ENCODE data around the gene RUFY2.
A peak's percentile ranks its signal among the peaks of the same experiment; 100 is the strongest.
"Not testable (repeated sequence)": the region's sequence is repeated elsewhere in the genome, so short reads cannot be mapped to it uniquely, and the experiment has no call there.

The RUFY2 gene, protein sequence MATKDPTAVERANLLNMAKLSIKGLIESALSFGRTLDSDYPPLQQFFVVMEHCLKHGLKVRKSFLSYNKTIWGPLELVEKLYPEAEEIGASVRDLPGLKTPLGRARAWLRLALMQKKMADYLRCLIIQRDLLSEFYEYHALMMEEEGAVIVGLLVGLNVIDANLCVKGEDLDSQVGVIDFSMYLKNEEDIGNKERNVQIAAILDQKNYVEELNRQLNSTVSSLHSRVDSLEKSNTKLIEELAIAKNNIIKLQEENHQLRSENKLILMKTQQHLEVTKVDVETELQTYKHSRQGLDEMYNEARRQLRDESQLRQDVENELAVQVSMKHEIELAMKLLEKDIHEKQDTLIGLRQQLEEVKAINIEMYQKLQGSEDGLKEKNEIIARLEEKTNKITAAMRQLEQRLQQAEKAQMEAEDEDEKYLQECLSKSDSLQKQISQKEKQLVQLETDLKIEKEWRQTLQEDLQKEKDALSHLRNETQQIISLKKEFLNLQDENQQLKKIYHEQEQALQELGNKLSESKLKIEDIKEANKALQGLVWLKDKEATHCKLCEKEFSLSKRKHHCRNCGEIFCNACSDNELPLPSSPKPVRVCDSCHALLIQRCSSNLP

DNA sequence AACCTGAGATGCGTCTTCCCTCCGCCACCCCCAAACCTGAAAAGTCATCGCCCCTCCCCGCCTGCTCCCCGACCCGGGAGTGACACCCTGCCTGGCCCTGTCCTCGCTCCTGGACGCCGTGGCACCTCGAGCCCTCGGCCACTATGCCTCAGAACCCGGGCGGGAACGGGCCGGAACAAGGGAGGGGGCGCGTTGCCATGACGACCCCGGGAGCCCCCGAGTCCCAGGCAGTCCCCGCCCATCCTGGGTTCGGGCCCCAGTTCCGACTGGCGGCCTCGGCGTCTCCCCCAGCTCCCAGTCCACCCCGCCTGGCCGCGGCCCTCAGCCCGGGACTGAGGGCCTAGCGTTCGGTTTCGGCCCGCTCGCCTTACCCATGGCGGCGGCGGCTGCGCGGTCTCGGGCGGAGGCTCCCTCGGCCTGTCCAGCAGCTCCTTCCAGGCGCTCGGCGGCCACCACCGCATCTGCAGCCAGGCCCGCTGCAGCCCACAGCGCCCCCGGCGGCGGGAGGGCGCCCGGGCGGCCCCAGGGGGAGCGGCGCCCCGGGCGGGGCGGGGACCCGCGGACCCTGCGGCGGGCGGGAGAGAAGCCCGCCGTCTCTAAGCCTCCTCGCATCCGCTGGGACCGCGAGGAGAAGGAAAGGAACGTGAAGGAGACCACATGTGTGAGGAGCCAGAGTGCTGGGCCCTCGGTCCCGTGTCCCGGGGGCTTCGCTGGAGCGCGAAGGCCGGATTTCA is at the start of gene RUFY2:
Gene RUFY2, minus strand, starts transcription at position 463 of the 734 bp plus-strand sequence. Its CDS starts 88 bp downstream, at position 375.
- DNase-seq, result peak; percentile 78

DNA sequence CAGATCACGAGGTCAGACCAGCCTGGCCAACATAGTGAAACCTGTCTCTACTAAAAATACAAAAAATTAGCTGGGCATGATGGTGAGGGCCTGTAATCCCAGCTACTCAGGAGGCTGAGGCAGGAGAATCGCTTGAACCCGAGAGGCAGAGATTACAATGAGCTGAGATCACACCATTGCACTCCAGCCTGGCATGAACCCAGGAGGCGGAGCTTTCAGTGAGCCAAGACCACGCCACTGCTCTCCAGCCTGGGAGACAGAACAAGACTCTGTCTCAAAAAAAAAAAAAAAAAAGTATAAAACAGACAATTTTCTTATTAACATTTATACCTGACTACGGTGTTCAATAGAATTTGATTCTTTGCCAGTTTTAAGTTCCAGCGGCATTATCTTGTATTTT is 42.6 kb upstream of the RUFY2 start:
- not testable (repeated sequence) for DNase-seq

DNA sequence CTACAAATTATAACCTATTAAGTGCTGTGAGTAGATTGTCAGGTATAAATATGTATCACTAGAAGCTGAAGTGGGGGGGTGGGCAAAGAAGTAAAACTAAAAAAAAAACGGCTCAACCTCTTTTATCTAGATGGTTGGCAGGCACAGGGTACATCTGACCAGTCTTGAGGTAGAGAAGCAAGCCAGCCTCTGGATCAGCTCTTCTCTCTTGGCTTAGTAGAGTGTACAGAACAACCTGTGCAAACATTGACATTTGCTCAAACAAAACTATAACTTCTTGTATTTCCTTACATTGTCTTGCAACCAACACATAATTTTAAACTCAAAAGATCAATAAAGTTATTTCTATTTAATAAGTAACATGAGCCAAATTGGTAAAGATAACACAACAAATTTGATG is 39.1 kb upstream of the RUFY2 start:
- DNase-seq, result no peak

DNA sequence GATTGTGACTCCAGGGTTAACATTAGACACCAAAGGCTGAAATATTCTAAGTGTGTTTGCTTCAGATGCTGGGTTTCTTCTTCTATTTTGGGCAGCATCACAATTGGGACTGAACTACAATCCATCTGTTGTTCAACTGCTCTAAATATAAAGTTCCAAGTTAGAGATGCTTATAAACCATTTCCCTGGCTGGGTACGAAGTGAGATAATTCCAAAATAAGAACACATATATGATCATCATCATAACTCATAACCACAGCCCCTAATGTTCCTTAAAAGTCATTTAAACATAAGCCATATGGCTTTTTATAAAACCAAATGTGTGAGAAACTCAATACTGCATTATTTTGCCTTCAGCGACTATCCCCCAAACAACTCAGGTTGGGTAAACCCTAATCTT is 35.9 kb upstream of the RUFY2 start:
- no peak for DNase-seq

DNA sequence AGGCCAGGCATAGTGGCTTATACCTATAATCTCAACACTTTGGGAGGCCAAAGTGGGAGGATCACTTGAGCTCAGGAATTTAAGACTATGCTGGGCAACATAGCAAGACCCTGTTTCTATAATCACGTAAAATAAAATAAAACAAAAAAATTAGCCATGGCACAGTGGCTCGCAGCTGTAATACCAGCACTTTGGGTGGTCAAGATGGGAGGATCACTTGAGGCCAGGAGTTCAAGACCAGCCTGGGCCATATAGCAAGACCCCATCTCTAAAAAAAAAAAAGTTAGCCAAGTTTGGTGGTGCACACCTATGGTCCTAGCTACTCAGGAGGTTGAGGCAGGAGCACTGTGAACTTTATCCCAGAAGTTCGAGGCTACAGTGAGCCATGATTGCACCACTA is 33.8 kb upstream of the RUFY2 start:
- DNase-seq, result no peak

DNA sequence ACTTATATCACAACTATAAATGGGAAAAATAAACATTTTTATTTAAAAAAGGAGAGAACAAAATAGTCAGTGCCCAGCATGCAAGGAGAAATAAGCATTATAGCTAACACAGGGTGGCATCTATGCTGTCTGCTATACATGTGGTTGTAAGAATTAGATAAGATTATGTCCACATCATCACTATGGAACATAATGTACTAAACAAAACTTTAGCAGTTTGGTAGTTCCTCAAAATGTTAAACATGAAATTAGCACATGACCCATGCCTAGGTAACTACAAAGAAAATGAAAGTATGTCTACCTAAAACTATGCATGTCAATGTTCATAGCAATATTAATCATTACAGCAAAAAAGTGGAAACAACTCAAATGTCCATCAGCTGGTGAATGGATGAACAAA is 28.7 kb upstream of the RUFY2 start:
- no peak for DNase-seq

DNA sequence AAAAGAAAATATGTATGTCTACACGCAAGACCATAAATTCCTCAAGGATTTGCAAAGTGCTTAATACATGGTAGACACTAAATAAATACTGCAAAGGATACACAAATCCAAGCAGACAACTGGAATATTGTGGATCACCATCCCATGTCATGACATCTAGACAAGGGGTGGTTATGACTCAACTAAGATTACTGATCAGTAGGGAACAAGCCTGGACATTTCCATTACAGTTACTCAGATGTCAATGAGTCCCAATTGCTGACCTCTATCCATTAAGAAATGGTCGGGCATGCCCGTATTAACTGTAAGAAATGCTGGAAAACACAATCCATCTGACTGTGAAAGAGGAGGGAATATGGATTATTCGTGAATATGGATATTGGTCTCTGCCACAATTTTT is 27.6 kb upstream of the RUFY2 start:
- no peak for DNase-seq

DNA sequence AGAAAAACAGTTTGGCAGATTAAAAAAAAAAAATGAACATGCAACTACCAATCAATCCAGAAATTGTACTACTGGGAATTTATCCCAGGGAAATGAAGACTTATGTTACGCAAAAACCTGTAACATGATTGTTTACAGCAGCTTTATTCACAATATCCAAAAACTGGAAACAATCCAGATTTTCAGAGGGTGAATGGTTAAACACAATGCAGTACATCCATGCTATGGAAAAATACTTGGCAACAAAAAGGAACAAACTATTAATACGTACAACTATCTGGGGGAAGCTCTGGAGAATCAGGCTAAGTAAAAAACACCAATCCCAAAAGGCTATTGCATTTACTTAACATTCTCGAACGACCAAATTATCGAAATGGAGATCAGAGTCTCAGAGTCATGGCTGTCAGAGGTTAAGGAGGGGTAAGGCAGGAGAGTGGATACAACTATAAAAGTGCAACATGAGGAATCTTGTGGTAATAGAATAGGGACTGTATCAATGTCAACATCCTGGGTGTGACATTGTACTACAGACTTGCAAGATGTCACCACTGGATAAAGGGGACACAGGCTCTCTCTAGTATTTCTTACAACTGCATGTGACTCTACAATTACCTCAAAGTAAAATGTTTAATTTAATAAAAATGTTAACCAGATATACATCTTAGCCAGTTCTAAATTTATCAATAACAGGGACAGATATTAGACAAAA is 21.5 kb upstream of the RUFY2 start:
- no peak for DNase-seq

DNA sequence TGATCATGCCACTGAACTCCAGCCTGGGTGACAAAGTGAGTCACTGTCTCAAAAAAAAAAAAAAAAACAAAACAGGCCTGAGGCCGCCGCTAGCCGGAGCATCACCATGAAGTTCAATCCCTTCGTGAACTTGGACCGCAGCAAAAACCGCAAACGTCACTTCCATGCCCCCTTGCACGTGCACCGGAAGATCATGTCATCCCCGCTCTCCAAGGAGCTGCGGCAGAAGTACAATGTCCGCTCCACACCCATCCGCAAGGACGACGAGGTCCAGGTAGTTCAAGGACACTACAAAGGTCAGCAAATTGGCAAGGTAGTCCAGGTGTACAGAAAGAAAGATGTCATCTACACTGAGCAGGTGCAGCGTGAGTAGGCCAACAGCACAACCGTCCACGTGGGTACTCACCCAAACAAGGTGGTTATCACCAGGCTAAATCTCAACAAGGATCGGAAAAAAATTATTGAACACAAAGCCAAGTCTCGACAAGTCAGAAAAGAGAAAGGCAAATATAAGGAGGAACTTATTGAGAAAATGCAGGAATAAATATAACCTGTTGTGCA is 17.5 kb upstream of the RUFY2 start:
- DNase-seq, result no peak

DNA sequence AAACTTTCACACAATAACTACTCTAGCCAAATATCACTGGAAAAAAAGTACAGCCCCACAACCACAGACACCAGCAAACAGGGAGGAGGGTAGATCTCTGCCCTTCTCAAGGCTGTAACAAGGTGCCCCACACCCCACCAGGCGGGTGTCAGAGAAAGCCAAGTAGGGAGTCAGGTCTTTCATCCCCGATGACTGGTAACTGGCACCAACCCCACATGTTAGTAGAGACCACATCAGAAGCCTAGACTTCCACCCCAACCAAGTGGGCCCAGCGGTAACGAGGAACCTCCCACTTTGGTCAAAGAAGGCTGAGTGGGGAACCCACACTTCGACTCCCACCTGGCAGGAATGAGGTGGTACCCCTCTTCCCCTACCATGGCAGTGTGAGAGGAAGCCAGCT is 16.4 kb upstream of the RUFY2 start:
- peak; percentile 11 for DNase-seq

DNA sequence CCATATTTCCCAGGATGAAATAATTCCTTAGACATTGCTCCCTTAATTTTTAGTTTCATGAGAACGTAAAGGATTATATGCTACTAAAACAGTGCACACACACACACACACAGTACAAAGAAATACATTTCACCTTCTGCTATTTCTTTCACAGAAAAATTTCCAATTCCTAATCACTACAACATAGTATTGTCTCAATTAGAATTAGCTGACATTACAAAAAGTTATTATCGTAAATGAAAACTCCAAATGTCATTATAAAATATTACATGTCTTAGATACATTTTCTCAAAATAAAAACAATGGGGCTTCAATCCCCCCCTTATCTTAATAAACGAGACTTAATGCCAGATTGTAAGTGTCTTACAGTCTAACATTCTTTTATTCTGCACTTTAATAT is 12.3 kb upstream of the RUFY2 start:
- no peak for DNase-seq

DNA sequence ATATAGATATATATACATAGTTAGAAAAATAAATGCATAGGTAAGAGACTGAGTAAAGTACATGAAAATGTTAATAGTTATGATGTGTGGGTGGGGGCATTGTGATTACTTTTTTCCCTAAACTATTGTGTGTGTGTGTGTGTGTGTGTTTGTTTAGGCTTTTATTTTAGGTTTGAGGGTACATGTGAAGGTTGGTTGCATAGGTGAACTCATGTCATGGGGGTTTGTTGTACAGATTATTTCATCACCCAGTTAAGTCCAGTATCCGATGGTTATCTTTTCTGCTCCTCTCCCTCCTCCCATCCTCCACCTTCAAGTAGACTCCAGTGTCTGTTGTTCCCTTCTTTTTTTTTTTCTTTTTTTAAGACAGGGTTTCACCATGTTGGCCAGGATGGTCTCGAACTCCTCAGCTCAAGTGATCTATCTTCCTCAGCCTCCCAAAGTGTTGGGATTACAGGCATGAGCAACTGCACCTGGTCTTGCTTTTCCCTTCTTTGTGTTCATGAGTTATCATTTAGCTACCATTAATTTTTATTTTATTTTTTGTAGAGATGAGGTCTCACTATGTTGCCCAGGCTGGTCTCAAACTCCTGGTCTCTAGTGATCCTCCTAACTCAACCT is 1.9 kb upstream of the RUFY2 start:
- DNase-seq, result no peak

DNA sequence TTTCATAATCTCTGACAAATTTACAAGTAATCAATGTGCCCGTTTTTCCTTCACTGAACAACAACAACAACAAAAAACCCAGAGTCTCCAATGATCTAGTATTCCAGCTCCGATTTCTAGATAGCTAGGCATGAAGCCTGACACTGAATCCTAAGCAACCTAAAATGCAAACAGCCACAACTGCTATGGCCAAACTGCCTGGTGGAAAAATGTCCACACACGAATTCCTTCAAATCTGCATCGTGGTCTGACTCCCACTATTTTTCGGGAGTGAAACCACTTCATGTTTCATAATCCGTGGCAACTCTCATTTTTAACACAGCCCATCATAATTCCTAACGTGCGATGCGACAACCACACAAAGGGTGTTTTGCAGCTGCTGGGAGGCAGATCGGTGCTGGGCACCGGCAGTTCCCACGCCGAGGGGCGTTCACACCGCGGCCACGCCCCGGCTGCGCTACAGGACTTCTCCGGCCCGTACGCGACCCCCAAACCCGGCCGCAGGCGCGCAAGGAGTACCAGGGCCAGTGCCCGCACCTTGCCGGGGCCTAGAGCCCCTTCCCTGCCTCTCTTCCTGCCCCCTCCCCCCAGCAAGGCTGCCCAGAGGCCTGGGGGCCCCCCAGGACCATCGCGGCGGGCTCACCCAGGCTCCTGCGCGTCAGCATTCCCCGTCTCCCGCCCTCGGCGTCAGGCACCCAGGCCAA is 814 bp downstream of the RUFY2 start:
- peak; percentile 15 for DNase-seq

DNA sequence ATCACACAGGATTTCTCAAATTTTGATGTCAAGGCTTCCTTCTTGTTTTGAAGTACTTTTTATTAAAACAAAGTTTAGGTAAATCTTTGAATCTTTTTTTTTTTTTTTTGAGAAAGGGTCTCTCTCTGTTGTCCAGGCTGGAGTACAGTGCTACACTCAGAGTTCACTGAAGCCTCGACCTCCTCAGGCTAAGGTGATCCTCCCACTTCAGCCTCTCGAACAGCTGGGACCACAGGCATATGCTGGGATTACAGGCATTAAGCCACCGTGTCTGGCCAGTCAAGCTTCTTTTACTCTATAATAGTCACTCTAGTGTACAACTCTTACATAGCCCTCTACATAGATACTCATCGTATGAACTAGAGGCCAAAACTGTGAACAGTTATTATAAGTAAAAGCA is 3.4 kb downstream of the RUFY2 start:
- DNase-seq, result no peak

DNA sequence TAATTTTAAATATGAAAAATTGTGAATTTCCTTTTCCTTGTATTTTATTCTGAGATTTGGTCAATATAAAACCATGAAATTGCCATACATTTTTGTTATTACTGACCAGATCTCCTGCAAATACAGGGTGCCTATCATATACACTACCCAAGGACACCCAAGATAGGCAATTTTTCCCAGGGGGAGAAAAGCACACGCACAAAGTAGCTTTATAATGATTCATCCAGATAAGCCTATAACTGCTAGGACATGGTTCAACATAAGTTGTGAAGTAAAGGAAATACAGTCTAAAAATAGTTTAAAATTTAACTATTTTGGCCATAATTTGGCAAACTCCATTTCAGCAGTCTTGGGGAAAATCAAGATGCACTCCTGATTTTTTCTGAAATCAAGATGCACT is 4.8 kb downstream of the RUFY2 start:
- DNase-seq, result no peak

DNA sequence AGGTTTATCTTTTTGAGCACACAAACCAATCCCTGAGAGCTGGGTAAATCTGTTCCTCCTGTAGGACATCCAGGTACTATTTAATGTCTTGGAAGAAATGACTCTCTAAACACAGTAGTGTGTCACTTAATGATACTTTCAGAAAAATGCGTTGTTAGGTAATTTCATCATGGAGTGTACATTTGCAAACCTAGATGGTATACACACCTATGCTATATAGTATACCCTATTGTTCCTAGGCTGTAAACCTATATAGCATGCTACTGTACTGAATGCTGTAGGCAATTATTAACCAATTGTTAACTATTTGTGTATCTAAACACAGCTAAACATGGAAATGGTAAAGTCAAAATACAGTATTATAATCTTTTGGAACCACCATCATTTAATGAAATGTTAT is 10.1 kb downstream of the RUFY2 start:
- DNase-seq, result no peak

DNA sequence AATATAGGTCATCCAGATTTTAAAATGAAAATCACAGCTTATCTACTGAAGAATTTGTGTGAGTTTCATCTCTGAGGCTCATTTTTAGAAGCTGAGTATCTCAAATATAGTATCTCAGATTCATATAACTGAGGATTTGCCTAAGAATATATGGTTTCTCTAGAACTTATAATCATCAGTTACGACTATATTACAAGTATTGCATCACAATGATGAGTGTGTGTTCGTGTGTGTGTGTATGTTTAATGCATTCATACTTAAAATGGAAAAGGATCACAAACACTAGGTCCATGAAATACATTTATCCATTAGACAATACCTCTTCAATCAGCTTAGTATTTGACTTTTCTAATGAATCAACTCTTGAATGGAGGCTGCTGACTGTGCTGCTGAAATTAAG is 21.3 kb downstream of the RUFY2 start:
- DNase-seq, result no peak

DNA sequence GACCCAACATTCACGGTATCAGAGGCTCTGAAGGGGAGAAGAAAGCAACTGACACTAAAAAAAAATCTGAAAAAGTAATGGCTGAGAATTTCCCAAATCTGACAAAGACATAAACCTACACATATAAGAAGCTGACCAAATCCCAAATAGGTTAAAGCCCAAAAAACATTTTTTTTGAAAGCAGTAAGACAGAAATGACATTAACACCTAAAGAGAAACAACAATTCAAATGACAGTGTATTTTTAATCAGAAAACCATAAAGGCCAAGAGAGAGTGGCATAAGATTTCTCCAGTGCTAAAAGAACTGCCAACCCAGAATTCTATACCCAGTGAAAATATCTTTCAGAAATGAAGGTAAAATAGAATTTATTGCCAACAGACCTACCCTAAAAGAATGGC is 35.5 kb downstream of the RUFY2 start:
- no peak for DNase-seq

DNA sequence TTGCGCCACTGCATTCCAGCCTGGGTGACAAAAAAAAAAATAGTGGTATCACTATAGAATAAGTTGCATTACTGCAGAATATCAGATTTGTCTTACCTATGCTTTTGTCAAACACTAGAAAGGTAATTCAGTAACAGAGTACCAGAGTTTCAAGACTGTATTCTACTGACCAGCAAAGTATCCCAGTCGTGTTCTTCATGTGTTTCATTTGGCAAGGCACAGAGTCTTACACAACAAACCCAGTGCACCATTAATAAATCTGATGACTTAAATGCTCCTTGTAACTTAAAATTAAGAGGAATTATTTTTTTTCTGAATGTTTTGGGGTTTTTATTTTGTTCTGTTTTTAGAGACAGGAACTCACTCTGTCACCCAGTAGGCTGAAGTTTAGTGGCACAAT is 40.0 kb downstream of the RUFY2 start:
- DNase-seq, result no peak

DNA sequence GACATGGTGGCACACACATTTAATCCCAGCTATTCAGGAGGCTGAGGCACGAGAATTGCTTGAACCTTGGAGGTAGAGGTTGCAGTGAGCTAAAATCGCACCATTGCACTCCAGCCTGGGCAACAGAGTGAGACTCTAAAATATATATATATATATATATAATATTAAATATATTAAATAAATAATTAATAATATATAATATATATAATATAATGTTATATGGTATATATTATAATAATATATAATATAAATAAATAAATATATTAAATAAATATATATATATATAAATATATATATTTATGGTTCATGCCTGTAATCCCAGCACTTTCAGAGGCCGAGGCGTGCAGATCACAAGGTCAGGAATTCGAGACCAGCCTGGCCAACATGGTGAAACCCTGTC is 40.5 kb downstream of the RUFY2 start:
- DNase-seq, result no peak

DNA sequence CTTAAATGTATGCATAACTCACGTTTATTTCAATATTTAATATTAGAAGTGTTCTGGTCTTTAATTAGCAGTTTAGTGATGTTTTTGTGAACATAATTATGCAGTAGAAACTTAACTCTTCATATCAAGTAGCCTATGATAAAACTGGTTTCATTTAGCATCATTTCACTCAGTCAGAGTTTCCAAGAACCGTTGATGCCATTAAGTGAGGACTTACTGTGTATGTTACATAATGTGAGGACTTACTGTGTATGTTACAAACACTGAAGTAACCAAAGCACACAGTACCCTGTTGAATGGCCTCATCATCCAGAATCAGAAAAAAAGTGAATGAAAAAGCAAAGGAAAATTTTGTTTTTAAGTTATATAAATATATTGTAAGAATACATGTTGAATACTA is 41.5 kb downstream of the RUFY2 start:
- no peak for DNase-seq

Measured in CD4-positive, alpha-beta T cell treated with Interferon gamma for 1 hour (primary cell).